CD14-positive monocyte (primary cell): Measurements from ENCODE around the gene PLXND1. TPM values are rescaled to one million over a fixed set of nuclear protein-coding genes. Genes with fewer than 3 reads are reported as not detected.

Source experiments
- DNase-seq, 3 donors: peaks; one replicate each; pipeline ENCODE4 v3.0.0-alpha.2; 2011 to 2022
- H2AFZ ChIP-seq: 2 replicates; pipeline ENCODE4 v1.6.0; 2012; ENCODE audit warnings: mild to moderate bottlenecking, low read depth, low read length, inconsistent platforms; ENCODE audit not compliant: insufficient read depth, poor library complexity, severe bottlenecking
- H3K27ac ChIP-seq, 2 donors: 1 replicate in 1 of 2; 2 replicates in 1 of 2; pipeline ENCODE4 v1.5.1; 2012 to 2013; ENCODE audit warnings: low read length in 2 of 2, control low read depth in 1 of 2, inconsistent platforms in 1 of 2, low read depth in 1 of 2, mild to moderate bottlenecking in 1 of 2
- H3K27me3 ChIP-seq, 2 donors: one replicate each; pipeline versions ENCODE4 v1.6.0 to v1.6.1; 2011 to 2013; ENCODE audit warnings: low read length in 2 of 2; ENCODE audit not compliant: control insufficient read depth in 2 of 2, insufficient read depth in 2 of 2
- H3K36me3 ChIP-seq, 2 donors: replicated peaks in 1 of 2; 1 replicate in 1 of 2; 2 replicates in 1 of 2; pipeline versions ENCODE4 v1.5.1 to v1.6.1; 2012 to 2013; ENCODE audit warnings: low read length in 2 of 2, control low read depth in 1 of 2, inconsistent platforms in 1 of 2, mild to moderate bottlenecking in 1 of 2; ENCODE audit not compliant: insufficient read depth in 2 of 2, control insufficient read depth in 1 of 2
- H3K4me1 ChIP-seq, 2 donors: 1 replicate in 1 of 2; 2 replicates in 1 of 2; pipeline versions ENCODE4 v1.5.1 to v1.6.1; 2012 to 2013; ENCODE audit warnings: low read length in 2 of 2, control low read depth in 1 of 2, inconsistent platforms in 1 of 2, mild to moderate bottlenecking in 1 of 2, moderate library complexity in 1 of 2; ENCODE audit not compliant: insufficient read depth in 2 of 2, control insufficient read depth in 1 of 2
- H3K4me2 ChIP-seq: replicated peaks from 2 replicates; pipeline ENCODE3; 2012; ENCODE audit warnings: low read length, moderate library complexity, mild to moderate bottlenecking; ENCODE audit not compliant: poor library complexity, severe bottlenecking; ENCODE audit errors: extremely low read depth
- H3K4me3 ChIP-seq, 3 experiments: fragments of 200-600 bp in 1 of 3; sonication (generic) in 1 of 3; replicated peaks in 1 of 3; 1 replicate in 2 of 3; 2 replicates in 1 of 3; pipeline ENCODE4 v1.5.1; 2011 to 2013; ENCODE audit warnings: low read length in 3 of 3, mild to moderate bottlenecking in 3 of 3, control low read depth in 2 of 3, low read depth in 2 of 3, inconsistent platforms in 1 of 3, moderate library complexity in 1 of 3
- H3K79me2 ChIP-seq: 2 replicates; pipeline ENCODE4 v1.6.0; 2012; ENCODE audit warnings: mild to moderate bottlenecking, control low read depth, inconsistent platforms, low read length, moderate library complexity; ENCODE audit not compliant: insufficient read depth
- H3K9ac ChIP-seq: 2 replicates; pipeline ENCODE4 v1.6.0; 2017; ENCODE audit warnings: low read length, mild to moderate bottlenecking; ENCODE audit not compliant: insufficient read depth, poor library complexity, severe bottlenecking
- H3K9me3 ChIP-seq, 2 donors: replicated peaks in 1 of 2; 1 replicate in 1 of 2; 2 replicates in 1 of 2; pipeline versions ENCODE4 v1.5.1 to v1.6.1; 2012 to 2013; ENCODE audit warnings: low read length in 2 of 2, control low read depth in 1 of 2; ENCODE audit not compliant: control insufficient read depth in 1 of 2, insufficient read depth in 1 of 2
- H4K20me1 ChIP-seq: 2 replicates; pipeline ENCODE4 v1.6.0; 2012; ENCODE audit warnings: mild to moderate bottlenecking, low read length, control low read depth, moderate library complexity; ENCODE audit not compliant: insufficient read depth
- H3K27ac Mint-ChIP-seq, 7 donors: one replicate each; pipeline ENCODE4 v1.8.0; 2020; ENCODE audit warnings: mild to moderate bottlenecking in 7 of 7, mixed read lengths in 7 of 7, moderate library complexity in 6 of 7, inconsistent platforms in 2 of 7
- H3K27me3 Mint-ChIP-seq, 3 donors: one replicate each; pipeline ENCODE4 v1.8.0; 2021 to 2022; ENCODE audit warnings: low read depth in 3 of 3, mild to moderate bottlenecking in 3 of 3, mixed read lengths in 3 of 3, moderate library complexity in 3 of 3, inconsistent platforms in 1 of 3
- H3K36me3 Mint-ChIP-seq, 2 donors: one replicate each; pipeline ENCODE4 v1.8.0; 2020; ENCODE audit warnings: mixed read lengths in 2 of 2, inconsistent platforms in 1 of 2, mild to moderate bottlenecking in 1 of 2
- H3K4me1 Mint-ChIP-seq: one replicate; pipeline ENCODE4 v1.8.0; 2020; ENCODE audit warnings: mild to moderate bottlenecking, mixed read lengths
- H3K4me3 Mint-ChIP-seq, 2 donors: one replicate each; pipeline ENCODE4 v1.8.0; 2020; ENCODE audit warnings: mild to moderate bottlenecking in 2 of 2, mixed read lengths in 2 of 2, moderate library complexity in 1 of 2
- H3K9me3 Mint-ChIP-seq, 7 donors: one replicate each; pipeline ENCODE4 v1.8.0; 2020 to 2022; ENCODE audit warnings: mixed read lengths in 7 of 7, mild to moderate bottlenecking in 6 of 7, moderate library complexity in 6 of 7, inconsistent platforms in 2 of 7
- WGBS: methylation state at CpG from one replicate; pipeline ENCODE4 v1.1.5; 2013; ENCODE audit warnings: missing lambda C conversion rate; ENCODE audit not compliant: insufficient coverage; 5-methylcytosine and 5-hydroxymethylcytosine counted together
- intact Hi-C, 2 donors: fragments of 100-400 bp; cut with micrococcal nuclease; formaldehyde crosslinking; loops; one replicate each; pipeline versions ENCODE4 v1.15.0 to v1.15.1; 2023
- polyA plus RNA-seq, 3 donors: library from polyadenylated mRNA; depleted of rRNA in 1 of 3; unstranded in 2 of 3; stranded (reverse) in 1 of 3; fragments of 300-500 nt in 2 of 3; fragments of >200 nt in 1 of 3; fragmentation: Illumina TruSeq in 2 of 3; gene quantifications; 1 replicate in 2 of 3; 2 replicates in 1 of 3; pipeline ENCODE4 v1.2.3, GENCODE V29; 2012 to 2021
- TF ChIP-seq, protein P1 (sequence below): fragments of 200-600 bp; IDR thresholded peaks from one replicate; pipeline ENCODE4 v1.8.0; 2022; ENCODE audit warnings: antibody characterized with exemption, mild to moderate bottlenecking

Gene PLXND1
- polyA plus RNA-seq, 3 donors = 7.1 to 170 (median 9.9) TPM

DNA sequence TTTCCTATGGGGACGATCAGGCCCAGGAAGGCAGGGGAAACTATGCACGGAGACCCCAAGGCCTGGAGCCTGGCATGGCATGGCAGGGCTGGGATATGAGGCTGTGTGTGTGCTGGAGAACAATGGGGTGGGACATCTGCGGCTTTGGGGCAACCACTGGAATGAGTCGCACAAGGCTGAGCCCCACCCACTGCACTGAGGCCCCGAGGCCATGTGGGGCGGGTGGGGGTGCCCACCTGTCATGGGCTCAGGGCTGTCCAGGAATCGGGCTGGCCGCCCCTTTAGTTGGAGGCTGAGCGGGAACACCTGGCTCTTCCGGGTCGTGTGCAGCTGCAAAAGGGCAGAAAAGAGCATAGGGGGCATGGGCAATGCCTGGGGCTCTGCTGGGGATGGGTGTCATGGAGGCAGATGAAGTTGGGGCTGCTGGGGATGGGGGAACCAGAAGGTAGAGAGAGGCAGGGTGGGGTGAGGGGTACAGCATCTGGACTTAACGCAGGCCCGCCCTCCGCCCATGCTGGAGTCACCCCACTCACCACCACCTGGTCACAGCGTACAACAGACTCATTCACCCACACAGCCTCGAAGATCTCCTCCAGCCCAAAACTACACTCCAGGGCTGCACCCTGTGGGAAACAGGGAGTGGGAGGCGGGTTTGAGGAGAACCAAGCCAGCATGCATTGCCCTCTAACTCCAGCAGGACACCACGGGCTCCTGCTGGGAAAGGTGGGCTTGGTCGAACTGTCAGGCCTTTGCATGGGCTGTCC, 31.1 kb downstream of the PLXND1 start:
- H3K9me3 ChIP-seq = no peaks in the 10 kb centered on the region
- no peak overlapping the region for H3K4me3 ChIP-seq
- no peak overlapping the region for H3K4me2 ChIP-seq
- H3K27me3 Mint-ChIP-seq = peaks cover 0 to 3% (median 0%) of the 10 kb centered on the region in 3 donors
- no peak overlapping the region for H3K9ac ChIP-seq
- intact Hi-C loops = loop anchor here (5.0 kb wide), 1 partner anchor 42 kb away; no protein-coding TSS in a partner anchor
- H2AFZ ChIP-seq = no peak overlapping the region
- peaks cover 19% of the 10 kb centered on the region for H4K20me1 ChIP-seq
- no peaks in the 10 kb centered on the region for H3K9me3 Mint-ChIP-seq
- peak overlapping the region in 2 of 7 donors; percentile 80 to 82 for H3K27ac Mint-ChIP-seq
- no peaks in the 10 kb centered on the region for H3K27me3 ChIP-seq
- peaks cover 41% of the 10 kb centered on the region for H3K4me1 Mint-ChIP-seq
- H3K36me3 ChIP-seq = peaks cover 49 to 73% of the 10 kb centered on the region in 2 donors
- no peak overlapping the region for H3K4me3 Mint-ChIP-seq
- peak overlapping the region in 1 of 2 donors; percentile 81 for H3K27ac ChIP-seq
- H3K36me3 Mint-ChIP-seq = peaks cover 48 to 64% of the 10 kb centered on the region in 2 donors
- H3K79me2 ChIP-seq = peaks cover 23% of the 10 kb centered on the region
- H3K4me1 ChIP-seq = peaks cover 35 to 37% of the 10 kb centered on the region in 2 donors
- TF ChIP-seq, protein P1, sequence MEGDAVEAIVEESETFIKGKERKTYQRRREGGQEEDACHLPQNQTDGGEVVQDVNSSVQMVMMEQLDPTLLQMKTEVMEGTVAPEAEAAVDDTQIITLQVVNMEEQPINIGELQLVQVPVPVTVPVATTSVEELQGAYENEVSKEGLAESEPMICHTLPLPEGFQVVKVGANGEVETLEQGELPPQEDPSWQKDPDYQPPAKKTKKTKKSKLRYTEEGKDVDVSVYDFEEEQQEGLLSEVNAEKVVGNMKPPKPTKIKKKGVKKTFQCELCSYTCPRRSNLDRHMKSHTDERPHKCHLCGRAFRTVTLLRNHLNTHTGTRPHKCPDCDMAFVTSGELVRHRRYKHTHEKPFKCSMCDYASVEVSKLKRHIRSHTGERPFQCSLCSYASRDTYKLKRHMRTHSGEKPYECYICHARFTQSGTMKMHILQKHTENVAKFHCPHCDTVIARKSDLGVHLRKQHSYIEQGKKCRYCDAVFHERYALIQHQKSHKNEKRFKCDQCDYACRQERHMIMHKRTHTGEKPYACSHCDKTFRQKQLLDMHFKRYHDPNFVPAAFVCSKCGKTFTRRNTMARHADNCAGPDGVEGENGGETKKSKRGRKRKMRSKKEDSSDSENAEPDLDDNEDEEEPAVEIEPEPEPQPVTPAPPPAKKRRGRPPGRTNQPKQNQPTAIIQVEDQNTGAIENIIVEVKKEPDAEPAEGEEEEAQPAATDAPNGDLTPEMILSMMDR = no peak
- 87% methylated on average over 14 of the region's 19 CpGs for WGBS
- no peak for DNase-seq

DNA sequence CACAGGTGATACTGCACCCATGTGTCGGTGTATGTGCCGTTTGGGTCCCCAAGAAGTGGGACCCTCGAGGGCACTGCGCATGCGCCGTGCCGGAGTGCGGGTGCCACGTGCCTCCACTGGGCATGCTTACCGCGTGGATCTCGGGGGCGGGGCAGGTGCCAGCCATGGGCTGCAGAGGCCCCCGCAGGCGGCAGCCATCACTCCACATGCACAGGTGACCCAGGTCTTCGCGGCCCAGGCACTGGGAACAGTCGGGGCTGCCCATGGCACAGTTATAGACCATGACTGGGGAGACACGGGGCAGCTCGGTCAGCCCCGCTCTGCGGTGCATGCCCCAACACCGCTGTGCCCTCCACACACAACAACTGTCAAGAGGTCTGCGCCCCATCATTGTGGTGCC, 32.3 kb downstream of the PLXND1 start:
- Histone ChIP-seq H3K4me3 (no peak overlapping the region), H4K20me1 (peaks cover 23% of the 10 kb centered on the region), H3K27me3 (no peaks in the 10 kb centered on the region), H3K9ac (no peak overlapping the region), H3K79me2 (peaks cover 23% of the 10 kb centered on the region), H3K9me3 (no peaks in the 10 kb centered on the region), H3K27ac (no peak overlapping the region), H3K36me3 (peaks cover 61 to 73% of the 10 kb centered on the region in 2 donors), H3K4me1 (peaks cover 31 to 33% of the 10 kb centered on the region in 2 donors), H2AFZ (no peak overlapping the region), H3K4me2 (no peak overlapping the region)
- Mint-ChIP-seq H3K27ac (peak overlapping the region in 2 of 7 donors; percentile 26 to 50), H3K36me3 (peaks cover 55 to 67% of the 10 kb centered on the region in 2 donors), H3K9me3 (no peaks in the 10 kb centered on the region), H3K4me3 (no peak overlapping the region), H3K27me3 (peaks cover 0 to 3% (median 0%) of the 10 kb centered on the region in 3 donors), H3K4me1 (peaks cover 33% of the 10 kb centered on the region)
- WGBS = 98% methylated on average over 17 of the region's 24 CpGs
- intact Hi-C loops = no loop called here
- DNase-seq = no peak
- TF ChIP-seq, protein P1 = no peak
